Stimulated activated CD8-positive, alpha-beta memory T cell treated with anti-CD3 and anti-CD28 coated beads, Interleukin-7, amount 100 ng/mL, for 4 hours (primary cell): ENCODE data around the gene KIAA0930.

Experiments used
- DNase-seq, 2 donors: peaks; one replicate each; pipeline ENCODE4 v3.0.0-alpha.2; 2020; ENCODE audit warnings: low read depth in 2 of 2

The KIAA0930 gene

GRCh38 chr22:45237065-45237990, 3.4 kb downstream of the KIAA0930 start:
- DNase-seq, result no peak

- DNase-seq, result no peak
Measured at GRCh38 chr22:45235851-45236342, 4.8 kb downstream of the KIAA0930 start.

GRCh38 chr22:45235101-45235777, 5.5 kb downstream of the KIAA0930 start:
- DNase-seq, result no peak

- DNase-seq, result no peak
Measured at GRCh38 chr22:45233827-45234226, 6.9 kb downstream of the KIAA0930 start.

- no peak for DNase-seq
Measured at GRCh38 chr22:45233386-45233785, 7.3 kb downstream of the KIAA0930 start.

GRCh38 chr22:45231293-45231692, 9.4 kb downstream of the KIAA0930 start:
- no peak for DNase-seq

GRCh38 chr22:45230026-45230721, 10.5 kb downstream of the KIAA0930 start:
- no peak for DNase-seq

GRCh38 chr22:45229181-45229580, 11.5 kb downstream of the KIAA0930 start:
- no peak for DNase-seq

GRCh38 chr22:45228401-45228754, 12.3 kb downstream of the KIAA0930 start:
- no peak for DNase-seq

- DNase-seq, result no peak
Measured at GRCh38 chr22:45227645-45228400, 12.9 kb downstream of the KIAA0930 start.

- no peak for DNase-seq
Measured at GRCh38 chr22:45226503-45227186, 14.0 kb downstream of the KIAA0930 start.

GRCh38 chr22:45225732-45226502, 14.8 kb downstream of the KIAA0930 start:
- DNase-seq, result no peak

- no peak for DNase-seq
Measured at GRCh38 chr22:45224988-45225731, 15.5 kb downstream of the KIAA0930 start.

GRCh38 chr22:45224331-45224730, 16.4 kb downstream of the KIAA0930 start:
- DNase-seq, result no peak

- no peak for DNase-seq
Measured at GRCh38 chr22:45223304-45224117, 17.2 kb downstream of the KIAA0930 start.

- no peak for DNase-seq
Measured at GRCh38 chr22:45221201-45221600, 19.5 kb downstream of the KIAA0930 start.

GRCh38 chr22:45218976-45219375, 21.7 kb downstream of the KIAA0930 start:
- no peak for DNase-seq

GRCh38 chr22:45217806-45218205, 22.9 kb downstream of the KIAA0930 start:
- DNase-seq, result no peak

GRCh38 chr22:45217345-45217744, 23.3 kb downstream of the KIAA0930 start:
- DNase-seq, result no peak
